Panc1 (cell line): ENCODE results near the gene LYPD4. TPM values are rescaled to one million over a fixed set of nuclear protein-coding genes. Genes with fewer than 3 reads are reported as not detected.

Source experiments
- ATAC-seq: fragments of 200-7000 bp; cut with Tn5 transposase; 2 replicates; pipeline ENCODE4 v1.9.1; 2020; ENCODE audit warnings: mild to moderate bottlenecking, moderate library complexity
- BruUV-seq: library from RNA; stranded (reverse); fragments of 400-500 nt; replicated peaks from 2 replicates; lab custom pipeline; 2021; lab: Mats Ljungman, UMichigan
- CTCF ChIA-PET: fragments of 300-600 bp; sonication (Branson Sonifier 250); formaldehyde crosslinking; loops from one replicate; lab custom pipeline; 2022; ENCODE audit warnings: antibody characterized with exemption; lab: Charles Lee
- POLR2A ChIA-PET: fragments of 300-600 bp; sonication (Branson Sonifier 250); formaldehyde crosslinking; loops from one replicate; lab custom pipeline; 2022; ENCODE audit warnings: antibody characterized with exemption; lab: Charles Lee
- DNase-seq: peaks from one replicate; pipeline ENCODE4 v3.0.0-alpha.2; 2010; ENCODE audit warnings: low read depth, low spot score
- H3K27ac ChIP-seq: 2 replicates; pipeline ENCODE4 v1.5.1; 2011; ENCODE audit warnings: mild to moderate bottlenecking, low read length, inconsistent platforms
- H3K27me3 ChIP-seq: fragments of 200-500 bp; sonication (Bioruptor generic); 2 replicates; pipeline ENCODE4 v1.6.0; 2014; ENCODE audit warnings: low read length, inconsistent platforms; ENCODE audit not compliant: control insufficient read depth, insufficient read depth
- H3K36me3 ChIP-seq: fragments of 200-500 bp; sonication (Bioruptor generic); 2 replicates; pipeline ENCODE4 v1.5.1; 2014; ENCODE audit warnings: inconsistent platforms, mild to moderate bottlenecking, low read length, moderate library complexity; ENCODE audit not compliant: control insufficient read depth, insufficient read depth
- H3K4me1 ChIP-seq: 2 replicates; pipeline ENCODE4 v1.5.1; 2011; ENCODE audit warnings: inconsistent platforms, mild to moderate bottlenecking, low read length, moderate library complexity; ENCODE audit not compliant: control insufficient read depth, insufficient read depth
- H3K4me3 ChIP-seq, 2 experiments: 2 replicates each; pipeline ENCODE4 v1.5.1; 2011 to 2012; ENCODE audit warnings: low read depth in 2 of 2, low read length in 2 of 2, mild to moderate bottlenecking in 2 of 2, inconsistent platforms in 1 of 2, moderate library complexity in 1 of 2
- H3K9me3 ChIP-seq: fragments of 200-500 bp; sonication (Bioruptor generic); 2 replicates; pipeline ENCODE4 v1.5.1; 2014; ENCODE audit warnings: low read depth, mild to moderate bottlenecking, inconsistent platforms, low read length, moderate library complexity; ENCODE audit not compliant: control insufficient read depth, insufficient read depth
- POLR2AphosphoS5 ChIP-seq: IDR thresholded peaks from 2 replicates; pipeline ENCODE4 v1.6.1; 2012; ENCODE audit warnings: mild to moderate bottlenecking, low read depth, low read length, moderate library complexity
- SIN3A ChIP-seq: IDR thresholded peaks from 2 replicates; pipeline ENCODE4 v1.6.1; 2012; ENCODE audit warnings: low read depth, mild to moderate bottlenecking, low read length, moderate library complexity, borderline replicate concordance; ENCODE audit not compliant: insufficient read depth
- TCF7L2 ChIP-seq: IDR thresholded peaks from 2 replicates; pipeline ENCODE4 v1.6.1; 2011; ENCODE audit warnings: mild to moderate bottlenecking, low read depth, low read length, inconsistent platforms
- in situ Hi-C: cut with HindIII; loops from 2 replicates; pipeline ENCODE4 v1.10.0; 2016; ENCODE audit warnings: low sequenced_read_pairs, low pct_unique_long_range_greater_than_20kb
- intact Hi-C: fragments of 100-400 bp; cut with micrococcal nuclease; formaldehyde crosslinking; loops from one replicate; pipeline ENCODE4 v1.10.0; 2022; ENCODE audit not compliant: unreplicated experiment
- total RNA-seq: library from RNA; stranded (reverse); gene quantifications from one replicate; pipeline ENCODE4 v1.2.1, GENCODE V29; 2021; ENCODE audit not compliant: unreplicated experiment
- TF ChIP-seq, protein P1 (sequence below), 2 experiments: IDR thresholded peaks; 2 replicates each; pipeline ENCODE4 v1.6.1; 2011 to 2012; ENCODE audit warnings: low read depth in 2 of 2, control low read depth in 1 of 2, low read length in 1 of 2, mild to moderate bottlenecking in 1 of 2, moderate library complexity in 1 of 2; ENCODE audit not compliant: insufficient read depth in 1 of 2
- TF ChIP-seq, protein P2 (sequence below): fragments of 450-650 bp; IDR thresholded peaks from 2 replicates; pipeline ENCODE4 v1.5.1; 2017; ENCODE audit warnings: mild to moderate bottlenecking

The LYPD4 gene
- total RNA-seq, 1 experiment from 2014 or later, result not detected

DNA sequence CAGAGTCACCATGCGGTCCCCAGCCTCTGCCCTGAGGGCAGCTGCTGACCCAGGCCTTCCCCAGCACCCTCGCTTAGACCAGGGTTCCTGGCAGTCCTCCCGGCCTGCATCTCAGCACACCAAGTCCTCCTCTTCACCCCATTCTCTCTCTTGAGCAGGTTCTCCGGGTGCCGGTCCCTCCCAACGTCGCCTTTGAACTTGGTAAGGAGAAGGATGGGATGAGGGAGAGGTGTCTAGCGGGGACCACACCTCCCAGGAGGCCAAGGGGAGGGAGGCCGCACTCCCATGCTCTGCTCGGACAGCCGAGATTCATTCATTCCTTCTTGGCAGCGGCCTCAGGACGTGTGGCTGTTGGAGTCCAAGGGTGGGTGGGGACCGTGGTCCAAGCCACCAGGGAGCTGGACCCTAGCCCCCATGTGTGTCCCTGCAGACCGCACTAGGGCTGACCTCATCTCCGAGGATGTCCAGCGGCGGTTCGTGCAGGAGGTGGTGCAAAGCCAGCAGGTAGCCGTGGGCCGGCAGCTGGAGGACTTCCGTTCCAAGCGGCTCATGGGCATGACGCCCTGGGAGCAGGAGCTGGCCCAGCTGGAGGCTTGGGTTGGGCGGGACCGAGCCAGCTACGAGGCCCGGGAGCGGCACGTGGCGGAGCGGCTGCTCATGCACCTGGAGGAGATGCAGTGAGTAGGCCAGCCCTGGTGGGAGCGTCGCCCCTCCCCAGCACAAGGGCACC is 47.9 kb upstream of the LYPD4 start:
- DNase-seq, result no peak
- in situ Hi-C loops (no loop called here), intact Hi-C loops (no loop called here)
- ATAC-seq, result no peak
- Histone ChIP-seq H3K9me3 (no peaks in the 10 kb centered on the region), H3K36me3 (no peaks in the 10 kb centered on the region), H3K4me3 (no peak overlapping the region), H3K27me3 (no peaks in the 10 kb centered on the region), H3K4me1 (peaks cover 8% of the 10 kb centered on the region), H3K27ac (no peak overlapping the region)
- TF ChIP-seq, protein P1, sequence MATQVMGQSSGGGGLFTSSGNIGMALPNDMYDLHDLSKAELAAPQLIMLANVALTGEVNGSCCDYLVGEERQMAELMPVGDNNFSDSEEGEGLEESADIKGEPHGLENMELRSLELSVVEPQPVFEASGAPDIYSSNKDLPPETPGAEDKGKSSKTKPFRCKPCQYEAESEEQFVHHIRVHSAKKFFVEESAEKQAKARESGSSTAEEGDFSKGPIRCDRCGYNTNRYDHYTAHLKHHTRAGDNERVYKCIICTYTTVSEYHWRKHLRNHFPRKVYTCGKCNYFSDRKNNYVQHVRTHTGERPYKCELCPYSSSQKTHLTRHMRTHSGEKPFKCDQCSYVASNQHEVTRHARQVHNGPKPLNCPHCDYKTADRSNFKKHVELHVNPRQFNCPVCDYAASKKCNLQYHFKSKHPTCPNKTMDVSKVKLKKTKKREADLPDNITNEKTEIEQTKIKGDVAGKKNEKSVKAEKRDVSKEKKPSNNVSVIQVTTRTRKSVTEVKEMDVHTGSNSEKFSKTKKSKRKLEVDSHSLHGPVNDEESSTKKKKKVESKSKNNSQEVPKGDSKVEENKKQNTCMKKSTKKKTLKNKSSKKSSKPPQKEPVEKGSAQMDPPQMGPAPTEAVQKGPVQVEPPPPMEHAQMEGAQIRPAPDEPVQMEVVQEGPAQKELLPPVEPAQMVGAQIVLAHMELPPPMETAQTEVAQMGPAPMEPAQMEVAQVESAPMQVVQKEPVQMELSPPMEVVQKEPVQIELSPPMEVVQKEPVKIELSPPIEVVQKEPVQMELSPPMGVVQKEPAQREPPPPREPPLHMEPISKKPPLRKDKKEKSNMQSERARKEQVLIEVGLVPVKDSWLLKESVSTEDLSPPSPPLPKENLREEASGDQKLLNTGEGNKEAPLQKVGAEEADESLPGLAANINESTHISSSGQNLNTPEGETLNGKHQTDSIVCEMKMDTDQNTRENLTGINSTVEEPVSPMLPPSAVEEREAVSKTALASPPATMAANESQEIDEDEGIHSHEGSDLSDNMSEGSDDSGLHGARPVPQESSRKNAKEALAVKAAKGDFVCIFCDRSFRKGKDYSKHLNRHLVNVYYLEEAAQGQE (IDR thresholded peaks at IDR 0.05; ENCODE audit: insufficient read depth in 1 of 2, low read depth in 2 of 2, low read length in 1 of 2), result no peak
- TF ChIP-seq TCF7L2 (no peak), POLR2AphosphoS5 (no peak), SIN3A (no peak)
- TF ChIP-seq, protein P2, sequence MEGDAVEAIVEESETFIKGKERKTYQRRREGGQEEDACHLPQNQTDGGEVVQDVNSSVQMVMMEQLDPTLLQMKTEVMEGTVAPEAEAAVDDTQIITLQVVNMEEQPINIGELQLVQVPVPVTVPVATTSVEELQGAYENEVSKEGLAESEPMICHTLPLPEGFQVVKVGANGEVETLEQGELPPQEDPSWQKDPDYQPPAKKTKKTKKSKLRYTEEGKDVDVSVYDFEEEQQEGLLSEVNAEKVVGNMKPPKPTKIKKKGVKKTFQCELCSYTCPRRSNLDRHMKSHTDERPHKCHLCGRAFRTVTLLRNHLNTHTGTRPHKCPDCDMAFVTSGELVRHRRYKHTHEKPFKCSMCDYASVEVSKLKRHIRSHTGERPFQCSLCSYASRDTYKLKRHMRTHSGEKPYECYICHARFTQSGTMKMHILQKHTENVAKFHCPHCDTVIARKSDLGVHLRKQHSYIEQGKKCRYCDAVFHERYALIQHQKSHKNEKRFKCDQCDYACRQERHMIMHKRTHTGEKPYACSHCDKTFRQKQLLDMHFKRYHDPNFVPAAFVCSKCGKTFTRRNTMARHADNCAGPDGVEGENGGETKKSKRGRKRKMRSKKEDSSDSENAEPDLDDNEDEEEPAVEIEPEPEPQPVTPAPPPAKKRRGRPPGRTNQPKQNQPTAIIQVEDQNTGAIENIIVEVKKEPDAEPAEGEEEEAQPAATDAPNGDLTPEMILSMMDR, result no peak
- BruUV-seq, result no TSS peak
- ChIA-PET CTCF (no interaction called here), POLR2A (no interaction called here)

DNA sequence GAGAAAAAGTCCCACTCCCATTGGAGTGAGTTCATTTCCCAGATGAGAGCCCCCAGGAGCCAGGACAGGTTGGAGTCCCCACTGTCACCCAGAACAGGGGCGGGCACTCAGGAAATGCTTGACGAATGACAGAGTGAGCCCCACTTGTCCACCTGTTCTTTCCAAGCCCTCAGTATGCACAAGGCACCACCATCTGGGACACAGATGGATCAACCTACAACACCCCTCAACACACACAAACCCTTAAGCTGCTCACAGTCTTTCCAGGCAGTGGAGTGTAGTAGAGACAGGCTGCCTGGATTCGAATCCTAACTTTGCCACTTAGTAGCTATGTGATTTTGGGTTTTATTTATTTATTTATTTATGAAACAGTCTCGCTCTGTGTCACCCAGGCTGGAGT is 46.5 kb upstream of the LYPD4 start:
- TF ChIP-seq TCF7L2, result no peak
- no TSS peak for BruUV-seq
- ATAC-seq (no peak), DNase-seq (no peak)
- intact Hi-C loops, result no loop called here
- POLR2A ChIA-PET, result no interaction called here
- no peaks in the 10 kb centered on the region for H3K9me3 ChIP-seq
- H3K36me3 ChIP-seq, result no peaks in the 10 kb centered on the region
- H3K27ac ChIP-seq, result no peak overlapping the region
- CTCF ChIA-PET, result interaction anchor here (0.6 kb wide), 1 partner anchor 74 kb away, joined by 10 read pairs; no protein-coding TSS in a partner anchor
- H3K4me3 ChIP-seq, result no peak overlapping the region
- in situ Hi-C loops, result no loop called here
- H3K4me1 ChIP-seq, result peaks cover 20% of the 10 kb centered on the region
- no peaks in the 10 kb centered on the region for H3K27me3 ChIP-seq

DNA sequence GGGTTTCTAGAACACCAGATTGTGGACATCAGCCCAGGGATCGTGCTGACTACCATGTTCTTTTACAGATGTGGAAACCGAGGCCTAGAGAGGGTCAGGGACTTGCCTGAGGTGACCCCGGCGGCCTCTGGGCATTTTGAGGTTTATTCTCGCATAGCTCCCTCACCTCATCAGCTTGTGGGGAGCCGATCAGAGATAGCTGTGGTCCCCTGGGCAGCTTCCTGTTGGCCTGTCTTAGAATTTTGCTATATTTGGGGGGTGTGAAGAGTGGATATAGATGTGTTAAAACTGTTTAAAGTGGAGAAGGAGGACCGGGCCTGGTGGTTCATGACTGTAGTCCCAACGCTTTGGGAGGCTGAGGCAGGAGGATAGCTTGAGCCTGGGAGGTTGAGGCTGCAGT is 45.4 kb upstream of the LYPD4 start:
- no TSS peak for BruUV-seq
- no peak for DNase-seq
- Histone ChIP-seq H3K27me3 (no peaks in the 10 kb centered on the region), H3K36me3 (no peaks in the 10 kb centered on the region), H3K27ac (no peak overlapping the region), H3K9me3 (no peaks in the 10 kb centered on the region), H3K4me1 (peaks cover 23% of the 10 kb centered on the region), H3K4me3 (no peak overlapping the region)
- in situ Hi-C loops (no loop called here), intact Hi-C loops (loop anchor here (10.0 kb wide), 1 partner anchor 45 kb away; no protein-coding TSS in a partner anchor)
- POLR2A ChIA-PET, result no interaction called here
- CTCF ChIA-PET, result no interaction called here
- TF ChIP-seq, protein P2, result no peak
- TF ChIP-seq TCF7L2 (no peak), POLR2AphosphoS5 (no peak), SIN3A (no peak)
- TF ChIP-seq, protein P1 (IDR thresholded peaks at IDR 0.05; ENCODE audit: insufficient read depth in 1 of 2, low read depth in 2 of 2, low read length in 1 of 2), result no peak
- ATAC-seq, result no peak
